Measurements from ENCODE around the gene DCLRE1C. TPM values are rescaled to one million over a fixed set of nuclear protein-coding genes. Genes with fewer than 3 reads are reported as not detected.
"Not testable (repeated sequence)": the region's sequence is repeated elsewhere in the genome, so short reads cannot be mapped to it uniquely, and the experiment has no call there.

DCLRE1C gene
- total RNA-seq: 7.8 and 11.8 TPM in 2 replicates
- polyA plus RNA-seq: 7.9 and 8.0 TPM in 2 replicates

GRCh38 chr10:14954001-14954770, at the start of gene DCLRE1C:
TSS of gene DCLRE1C (minus strand) at chr10:14954096. CDS start at chr10:14954010, 86 bp downstream.
- H4K20me1 ChIP-seq (ENCODE audit: insufficient read depth, poor library complexity, severe bottlenecking): no peaks in the 10 kb centered on the region
- peak within 1 kb of the TSS; percentile 86 for H2AFZ ChIP-seq
- H3K9me2 ChIP-seq (replicated peaks; ENCODE audit: insufficient read depth): no peaks in the 10 kb centered on the region
- no peak for TF ChIP-seq CTCF (IDR thresholded peaks at IDR 0.05; ENCODE audit: poor library complexity)
- no peak for TF ChIP-seq EZH2 (IDR thresholded peaks at IDR 0.05; ENCODE audit: borderline replicate concordance)
- TF ChIP-seq EZH2phosphoT487 (IDR thresholded peaks at IDR 0.05; ENCODE audit: low read depth, severe bottlenecking, unreplicated experiment): no peak
- H3K4me2 ChIP-seq: peak within 1 kb of the TSS; percentile 85
- peak within 1 kb of the TSS; percentile 89 for H3K27ac ChIP-seq
- H3K79me2 ChIP-seq: peaks cover 36% of the 10 kb centered on the region
- H3K4me1 ChIP-seq (ENCODE audit: insufficient read depth): peaks cover 12% of the 10 kb centered on the region
- H3K4me3 ChIP-seq: peak within 1 kb of the TSS; percentile 31
- H3K9me3 ChIP-seq (ENCODE audit: low read depth): no peaks in the 10 kb centered on the region
- no peaks in the 10 kb centered on the region for H3K36me3 ChIP-seq (replicated peaks; ENCODE audit: insufficient read depth, low read depth)
- WGBS (ENCODE audit: low lambda C conversion rate, missing lambda C conversion rate): 2% methylated on average over 45 of the region's 45 CpGs
- no peaks in the 10 kb centered on the region for H3K27me3 ChIP-seq
- DNase-seq (ENCODE audit: low spot score): peak; percentile 96

GRCh38 chr10:14995964-14996565, 42.2 kb upstream of the DCLRE1C start:
- no peaks in the 10 kb centered on the region for H3K9me3 ChIP-seq (ENCODE audit: low read depth)
- H3K27me3 ChIP-seq: no peaks in the 10 kb centered on the region
- no peaks in the 10 kb centered on the region for H3K79me2 ChIP-seq
- no peaks in the 10 kb centered on the region for H4K20me1 ChIP-seq (ENCODE audit: insufficient read depth, poor library complexity, severe bottlenecking)
- WGBS (ENCODE audit: low lambda C conversion rate, missing lambda C conversion rate): 96% methylated on average over 33 of the region's 50 CpGs
- TF ChIP-seq CTCF (IDR thresholded peaks at IDR 0.05; ENCODE audit: poor library complexity) (no peak), EZH2 (IDR thresholded peaks at IDR 0.05; ENCODE audit: borderline replicate concordance) (no peak), EZH2phosphoT487 (IDR thresholded peaks at IDR 0.05; ENCODE audit: low read depth, severe bottlenecking, unreplicated experiment) (no peak)
- H2AFZ ChIP-seq: no peak overlapping the region
- H3K4me1 ChIP-seq (ENCODE audit: insufficient read depth): no peaks in the 10 kb centered on the region
- no peak overlapping the region for H3K4me2 ChIP-seq
- H3K9me2 ChIP-seq (replicated peaks; ENCODE audit: insufficient read depth): no peaks in the 10 kb centered on the region
- H3K36me3 ChIP-seq (replicated peaks; ENCODE audit: insufficient read depth, low read depth): no peaks in the 10 kb centered on the region
- no peak overlapping the region for H3K4me3 ChIP-seq
- no peak for DNase-seq (ENCODE audit: low spot score)
- H3K27ac ChIP-seq: no peak overlapping the region

GRCh38 chr10:14993500-14994455, 39.9 kb upstream of the DCLRE1C start:
- H3K36me3 ChIP-seq (replicated peaks; ENCODE audit: insufficient read depth, low read depth); H3K4me2 ChIP-seq; H3K9me3 ChIP-seq (ENCODE audit: low read depth); H3K27ac ChIP-seq; H3K27me3 ChIP-seq; H3K4me3 ChIP-seq; H2AFZ ChIP-seq; H4K20me1 ChIP-seq (ENCODE audit: insufficient read depth, poor library complexity, severe bottlenecking); H3K9me2 ChIP-seq (replicated peaks; ENCODE audit: insufficient read depth); H3K79me2 ChIP-seq; DNase-seq (ENCODE audit: low spot score); H3K4me1 ChIP-seq (ENCODE audit: insufficient read depth): not testable (repeated sequence)
- 73% methylated on average over 32 of the region's 32 CpGs for WGBS (ENCODE audit: low lambda C conversion rate, missing lambda C conversion rate)

GRCh38 chr10:14992336-14992735, 38.4 kb upstream of the DCLRE1C start:
- not testable (repeated sequence) for H4K20me1 ChIP-seq (ENCODE audit: insufficient read depth, poor library complexity, severe bottlenecking); H3K9me2 ChIP-seq (replicated peaks; ENCODE audit: insufficient read depth); H2AFZ ChIP-seq; H3K27me3 ChIP-seq; H3K4me2 ChIP-seq; H3K9me3 ChIP-seq (ENCODE audit: low read depth); H3K27ac ChIP-seq; DNase-seq (ENCODE audit: low spot score); H3K79me2 ChIP-seq; H3K4me1 ChIP-seq (ENCODE audit: insufficient read depth); H3K4me3 ChIP-seq; H3K36me3 ChIP-seq (replicated peaks; ENCODE audit: insufficient read depth, low read depth)
- 83% methylated on average over 9 of the region's 9 CpGs for whole genome bisulfite sequencing (ENCODE audit: low lambda C conversion rate, missing lambda C conversion rate)
